CD14-positive monocyte (primary cell): ENCODE data around the gene GPR173. TPM values are rescaled to one million over a fixed set of nuclear protein-coding genes. Genes with fewer than 3 reads are reported as not detected.

Source experiments
- DNase-seq, 3 donors: peaks; one replicate each; pipeline ENCODE4 v3.0.0-alpha.2; 2011 to 2022
- H2AFZ ChIP-seq: 2 replicates; pipeline ENCODE4 v1.6.0; 2012; ENCODE audit warnings: mild to moderate bottlenecking, low read depth, low read length, inconsistent platforms; ENCODE audit not compliant: insufficient read depth, poor library complexity, severe bottlenecking
- H3K27ac ChIP-seq, 2 donors: 1 replicate in 1 of 2; 2 replicates in 1 of 2; pipeline ENCODE4 v1.5.1; 2012 to 2013; ENCODE audit warnings: low read length in 2 of 2, control low read depth in 1 of 2, inconsistent platforms in 1 of 2, low read depth in 1 of 2, mild to moderate bottlenecking in 1 of 2
- H3K27me3 ChIP-seq, 2 donors: one replicate each; pipeline versions ENCODE4 v1.6.0 to v1.6.1; 2011 to 2013; ENCODE audit warnings: low read length in 2 of 2; ENCODE audit not compliant: control insufficient read depth in 2 of 2, insufficient read depth in 2 of 2
- H3K36me3 ChIP-seq, 2 donors: replicated peaks in 1 of 2; 1 replicate in 1 of 2; 2 replicates in 1 of 2; pipeline versions ENCODE4 v1.5.1 to v1.6.1; 2012 to 2013; ENCODE audit warnings: low read length in 2 of 2, control low read depth in 1 of 2, inconsistent platforms in 1 of 2, mild to moderate bottlenecking in 1 of 2; ENCODE audit not compliant: insufficient read depth in 2 of 2, control insufficient read depth in 1 of 2
- H3K4me1 ChIP-seq, 2 donors: 1 replicate in 1 of 2; 2 replicates in 1 of 2; pipeline versions ENCODE4 v1.5.1 to v1.6.1; 2012 to 2013; ENCODE audit warnings: low read length in 2 of 2, control low read depth in 1 of 2, inconsistent platforms in 1 of 2, mild to moderate bottlenecking in 1 of 2, moderate library complexity in 1 of 2; ENCODE audit not compliant: insufficient read depth in 2 of 2, control insufficient read depth in 1 of 2
- H3K4me2 ChIP-seq: replicated peaks from 2 replicates; pipeline ENCODE3; 2012; ENCODE audit warnings: low read length, moderate library complexity, mild to moderate bottlenecking; ENCODE audit not compliant: poor library complexity, severe bottlenecking; ENCODE audit errors: extremely low read depth
- H3K4me3 ChIP-seq, 3 experiments: fragments of 200-600 bp in 1 of 3; sonication (generic) in 1 of 3; replicated peaks in 1 of 3; 1 replicate in 2 of 3; 2 replicates in 1 of 3; pipeline ENCODE4 v1.5.1; 2011 to 2013; ENCODE audit warnings: low read length in 3 of 3, mild to moderate bottlenecking in 3 of 3, control low read depth in 2 of 3, low read depth in 2 of 3, inconsistent platforms in 1 of 3, moderate library complexity in 1 of 3
- H3K79me2 ChIP-seq: 2 replicates; pipeline ENCODE4 v1.6.0; 2012; ENCODE audit warnings: mild to moderate bottlenecking, control low read depth, inconsistent platforms, low read length, moderate library complexity; ENCODE audit not compliant: insufficient read depth
- H3K9ac ChIP-seq: 2 replicates; pipeline ENCODE4 v1.6.0; 2017; ENCODE audit warnings: low read length, mild to moderate bottlenecking; ENCODE audit not compliant: insufficient read depth, poor library complexity, severe bottlenecking
- H3K9me3 ChIP-seq, 2 donors: replicated peaks in 1 of 2; 1 replicate in 1 of 2; 2 replicates in 1 of 2; pipeline versions ENCODE4 v1.5.1 to v1.6.1; 2012 to 2013; ENCODE audit warnings: low read length in 2 of 2, control low read depth in 1 of 2; ENCODE audit not compliant: control insufficient read depth in 1 of 2, insufficient read depth in 1 of 2
- H4K20me1 ChIP-seq: 2 replicates; pipeline ENCODE4 v1.6.0; 2012; ENCODE audit warnings: mild to moderate bottlenecking, low read length, control low read depth, moderate library complexity; ENCODE audit not compliant: insufficient read depth
- H3K27ac Mint-ChIP-seq, 7 donors: one replicate each; pipeline ENCODE4 v1.8.0; 2020; ENCODE audit warnings: mild to moderate bottlenecking in 7 of 7, mixed read lengths in 7 of 7, moderate library complexity in 6 of 7, inconsistent platforms in 2 of 7
- H3K27me3 Mint-ChIP-seq, 3 donors: one replicate each; pipeline ENCODE4 v1.8.0; 2021 to 2022; ENCODE audit warnings: low read depth in 3 of 3, mild to moderate bottlenecking in 3 of 3, mixed read lengths in 3 of 3, moderate library complexity in 3 of 3, inconsistent platforms in 1 of 3
- H3K36me3 Mint-ChIP-seq, 2 donors: one replicate each; pipeline ENCODE4 v1.8.0; 2020; ENCODE audit warnings: mixed read lengths in 2 of 2, inconsistent platforms in 1 of 2, mild to moderate bottlenecking in 1 of 2
- H3K4me1 Mint-ChIP-seq: one replicate; pipeline ENCODE4 v1.8.0; 2020; ENCODE audit warnings: mild to moderate bottlenecking, mixed read lengths
- H3K4me3 Mint-ChIP-seq, 2 donors: one replicate each; pipeline ENCODE4 v1.8.0; 2020; ENCODE audit warnings: mild to moderate bottlenecking in 2 of 2, mixed read lengths in 2 of 2, moderate library complexity in 1 of 2
- H3K9me3 Mint-ChIP-seq, 7 donors: one replicate each; pipeline ENCODE4 v1.8.0; 2020 to 2022; ENCODE audit warnings: mixed read lengths in 7 of 7, mild to moderate bottlenecking in 6 of 7, moderate library complexity in 6 of 7, inconsistent platforms in 2 of 7
- WGBS: methylation state at CpG from one replicate; pipeline ENCODE4 v1.1.5; 2013; ENCODE audit warnings: missing lambda C conversion rate; ENCODE audit not compliant: insufficient coverage; 5-methylcytosine and 5-hydroxymethylcytosine counted together
- intact Hi-C, 2 donors: fragments of 100-400 bp; cut with micrococcal nuclease; formaldehyde crosslinking; loops; one replicate each; pipeline versions ENCODE4 v1.15.0 to v1.15.1; 2023
- polyA plus RNA-seq, 3 donors: library from polyadenylated mRNA; depleted of rRNA in 1 of 3; unstranded in 2 of 3; stranded (reverse) in 1 of 3; fragments of 300-500 nt in 2 of 3; fragments of >200 nt in 1 of 3; fragmentation: Illumina TruSeq in 2 of 3; gene quantifications; 1 replicate in 2 of 3; 2 replicates in 1 of 3; pipeline ENCODE4 v1.2.3, GENCODE V29; 2012 to 2021
- TF ChIP-seq, protein P1 (sequence below): fragments of 200-600 bp; IDR thresholded peaks from one replicate; pipeline ENCODE4 v1.8.0; 2022; ENCODE audit warnings: antibody characterized with exemption, mild to moderate bottlenecking

The GPR173 gene
- polyA plus RNA-seq, 3 donors, result 0.43 TPM; not detected in 2

DNA sequence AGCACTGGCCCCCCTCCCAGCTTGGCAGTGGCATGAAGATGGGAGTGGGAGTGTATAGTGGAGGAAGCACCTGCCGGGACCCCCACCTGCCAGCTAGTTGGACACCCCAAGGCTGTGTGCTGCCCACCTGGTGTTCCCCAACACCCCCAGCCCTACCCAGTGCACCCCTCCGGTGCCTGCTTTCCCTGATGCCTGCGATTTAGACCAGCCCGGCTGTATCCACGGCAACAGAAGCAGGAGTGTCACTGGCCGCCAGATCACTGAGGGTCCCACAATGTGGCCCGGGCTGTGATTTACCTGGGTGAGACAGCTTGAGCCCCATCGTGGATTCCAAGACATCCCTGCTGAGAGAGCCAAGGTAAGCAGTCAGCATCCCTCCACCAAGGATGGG is 533 bp downstream of the GPR173 start:
- TF ChIP-seq, protein P1, sequence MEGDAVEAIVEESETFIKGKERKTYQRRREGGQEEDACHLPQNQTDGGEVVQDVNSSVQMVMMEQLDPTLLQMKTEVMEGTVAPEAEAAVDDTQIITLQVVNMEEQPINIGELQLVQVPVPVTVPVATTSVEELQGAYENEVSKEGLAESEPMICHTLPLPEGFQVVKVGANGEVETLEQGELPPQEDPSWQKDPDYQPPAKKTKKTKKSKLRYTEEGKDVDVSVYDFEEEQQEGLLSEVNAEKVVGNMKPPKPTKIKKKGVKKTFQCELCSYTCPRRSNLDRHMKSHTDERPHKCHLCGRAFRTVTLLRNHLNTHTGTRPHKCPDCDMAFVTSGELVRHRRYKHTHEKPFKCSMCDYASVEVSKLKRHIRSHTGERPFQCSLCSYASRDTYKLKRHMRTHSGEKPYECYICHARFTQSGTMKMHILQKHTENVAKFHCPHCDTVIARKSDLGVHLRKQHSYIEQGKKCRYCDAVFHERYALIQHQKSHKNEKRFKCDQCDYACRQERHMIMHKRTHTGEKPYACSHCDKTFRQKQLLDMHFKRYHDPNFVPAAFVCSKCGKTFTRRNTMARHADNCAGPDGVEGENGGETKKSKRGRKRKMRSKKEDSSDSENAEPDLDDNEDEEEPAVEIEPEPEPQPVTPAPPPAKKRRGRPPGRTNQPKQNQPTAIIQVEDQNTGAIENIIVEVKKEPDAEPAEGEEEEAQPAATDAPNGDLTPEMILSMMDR, result no peak
- Histone ChIP-seq H3K79me2 (no peaks in the 10 kb centered on the region), H3K36me3 (no peaks in the 10 kb centered on the region), H3K27me3 (peaks cover 3 to 6% of the 10 kb centered on the region in 2 donors), H4K20me1 (no peaks in the 10 kb centered on the region), H3K4me3 (no peak overlapping the region), H3K27ac (no peak overlapping the region), H3K9ac (no peak overlapping the region), H3K9me3 (no peaks in the 10 kb centered on the region), H3K4me2 (no peak overlapping the region), H2AFZ (no peak overlapping the region), H3K4me1 (peaks cover 4 to 6% of the 10 kb centered on the region in 2 donors)
- DNase-seq, result no peak
- H3K4me1 Mint-ChIP-seq, result peaks cover 7% of the 10 kb centered on the region
- peaks cover 0 to 5% (median 0%) of the 10 kb centered on the region in 7 donors for H3K9me3 Mint-ChIP-seq
- no peak overlapping the region for H3K27ac Mint-ChIP-seq
- 26% methylated on average over 6 of the region's 8 CpGs for WGBS
- peaks cover 2 to 17% (median 11%) of the 10 kb centered on the region in 3 donors for H3K27me3 Mint-ChIP-seq
- peak overlapping the region in 1 of 2 donors; percentile 20 for H3K4me3 Mint-ChIP-seq
- H3K36me3 Mint-ChIP-seq, result no peaks in the 10 kb centered on the region
- intact Hi-C loops, result no loop called here

DNA sequence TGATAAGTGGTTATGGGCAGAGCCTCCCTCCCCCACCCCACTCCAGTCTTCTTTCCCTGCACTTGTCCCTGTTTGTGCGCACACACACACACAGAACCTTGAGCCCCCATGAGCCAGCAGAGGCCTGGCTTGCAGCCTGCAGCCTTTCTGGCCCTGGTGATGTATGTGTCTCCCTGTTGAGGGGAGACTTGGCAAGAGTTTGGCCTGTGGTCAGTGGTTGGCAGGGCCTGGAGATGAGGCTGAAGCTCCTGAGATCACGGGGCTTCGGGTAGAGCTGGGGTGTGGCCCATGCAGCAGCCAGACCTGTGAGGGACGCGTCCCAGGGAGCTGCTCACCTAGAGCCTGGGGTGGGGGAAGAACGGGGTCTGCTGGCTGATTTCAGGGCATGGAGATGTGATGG is 2.3 kb downstream of the GPR173 start:
- WGBS, result 83% methylated on average over 1 of the region's 6 CpGs
- peaks cover 0 to 12% (median 11%) of the 10 kb centered on the region in 3 donors for H3K27me3 Mint-ChIP-seq
- H3K36me3 ChIP-seq, result no peaks in the 10 kb centered on the region
- peaks cover 4 to 6% of the 10 kb centered on the region in 2 donors for H3K4me1 ChIP-seq
- H3K36me3 Mint-ChIP-seq, result no peaks in the 10 kb centered on the region
- no peaks in the 10 kb centered on the region for H4K20me1 ChIP-seq
- peaks cover 0 to 6% of the 10 kb centered on the region in 2 donors for H3K27me3 ChIP-seq
- H3K4me3 Mint-ChIP-seq, result no peak overlapping the region
- TF ChIP-seq, protein P1, result no peak
- no peak for DNase-seq
- no peak overlapping the region for H3K27ac ChIP-seq
- peaks cover 7% of the 10 kb centered on the region for H3K4me1 Mint-ChIP-seq
- H3K79me2 ChIP-seq, result no peaks in the 10 kb centered on the region
- H3K4me2 ChIP-seq, result no peak overlapping the region
- H3K27ac Mint-ChIP-seq, result no peak overlapping the region
- no peak overlapping the region for H3K4me3 ChIP-seq
- H2AFZ ChIP-seq, result no peak overlapping the region
- H3K9me3 Mint-ChIP-seq, result peaks cover 0 to 5% (median 0%) of the 10 kb centered on the region in 7 donors
- H3K9me3 ChIP-seq, result no peaks in the 10 kb centered on the region
- intact Hi-C loops, result no loop called here
- H3K9ac ChIP-seq, result no peak overlapping the region
